ENCODE data around the gene ACTR1A. TPM values are rescaled to one million over a fixed set of nuclear protein-coding genes. Genes with fewer than 3 reads are reported as not detected.

Gene ACTR1A
- total RNA-seq, 1 donor from 2014 or later: 151 TPM

DNA sequence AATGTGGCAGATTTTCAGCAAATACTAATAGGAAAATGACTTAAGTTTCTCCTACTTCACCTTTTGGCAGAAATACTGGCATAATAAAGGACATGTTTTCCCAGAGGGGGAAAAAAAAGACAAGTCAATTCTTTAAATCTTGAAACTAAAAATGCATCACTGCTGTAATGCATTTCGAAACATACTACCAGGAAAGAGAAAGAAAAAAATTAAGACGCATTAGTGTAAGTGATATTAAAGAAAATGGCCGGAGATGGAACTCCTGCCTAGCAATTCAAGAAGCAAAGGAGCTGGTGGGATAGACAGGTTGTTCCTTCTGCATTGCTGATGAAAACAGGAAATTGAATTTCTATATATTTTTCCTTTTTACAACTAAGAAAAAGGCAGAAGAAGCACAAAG is 3.2 kb downstream of the ACTR1A start:
- no peaks in the 10 kb centered on the region for H3K27me3 ChIP-seq (ENCODE audit: control insufficient read depth, insufficient read depth, low read length)
- DNase-seq (ENCODE audit: low read depth): no peak
- TF ChIP-seq, protein P1, sequence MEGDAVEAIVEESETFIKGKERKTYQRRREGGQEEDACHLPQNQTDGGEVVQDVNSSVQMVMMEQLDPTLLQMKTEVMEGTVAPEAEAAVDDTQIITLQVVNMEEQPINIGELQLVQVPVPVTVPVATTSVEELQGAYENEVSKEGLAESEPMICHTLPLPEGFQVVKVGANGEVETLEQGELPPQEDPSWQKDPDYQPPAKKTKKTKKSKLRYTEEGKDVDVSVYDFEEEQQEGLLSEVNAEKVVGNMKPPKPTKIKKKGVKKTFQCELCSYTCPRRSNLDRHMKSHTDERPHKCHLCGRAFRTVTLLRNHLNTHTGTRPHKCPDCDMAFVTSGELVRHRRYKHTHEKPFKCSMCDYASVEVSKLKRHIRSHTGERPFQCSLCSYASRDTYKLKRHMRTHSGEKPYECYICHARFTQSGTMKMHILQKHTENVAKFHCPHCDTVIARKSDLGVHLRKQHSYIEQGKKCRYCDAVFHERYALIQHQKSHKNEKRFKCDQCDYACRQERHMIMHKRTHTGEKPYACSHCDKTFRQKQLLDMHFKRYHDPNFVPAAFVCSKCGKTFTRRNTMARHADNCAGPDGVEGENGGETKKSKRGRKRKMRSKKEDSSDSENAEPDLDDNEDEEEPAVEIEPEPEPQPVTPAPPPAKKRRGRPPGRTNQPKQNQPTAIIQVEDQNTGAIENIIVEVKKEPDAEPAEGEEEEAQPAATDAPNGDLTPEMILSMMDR (IDR thresholded peaks at IDR 0.05; ENCODE audit: insufficient read depth, low read length, poor library complexity, severe bottlenecking): no peak
- no peak overlapping the region for H3K4me3 ChIP-seq (ENCODE audit: low read depth, low read length)
- H3K36me3 ChIP-seq (ENCODE audit: control insufficient read depth, insufficient read depth, low read length): no peaks in the 10 kb centered on the region

DNA sequence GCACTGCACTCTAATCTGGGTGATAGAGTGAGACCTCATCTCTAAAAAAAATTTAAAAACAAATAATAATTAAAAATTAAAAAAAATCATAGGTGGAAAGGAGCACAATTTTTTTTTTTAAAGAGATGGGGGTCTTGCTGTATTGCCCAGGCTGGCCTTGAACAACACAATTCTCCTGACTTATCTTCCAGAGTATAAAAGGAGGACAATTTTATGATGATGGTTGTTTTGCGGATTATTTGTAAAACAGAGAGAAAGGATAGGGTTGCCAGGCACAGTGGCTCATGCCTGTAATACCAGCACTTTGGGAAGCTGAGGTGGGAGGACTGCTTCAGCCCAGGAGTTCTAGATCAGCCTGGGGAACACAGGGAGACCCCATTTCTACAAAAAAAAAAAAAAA is 5.0 kb downstream of the ACTR1A start:
- Histone ChIP-seq H3K27me3 (ENCODE audit: control insufficient read depth, insufficient read depth, low read length) (no peaks in the 10 kb centered on the region), H3K4me3 (ENCODE audit: low read depth, low read length) (no peak overlapping the region), H3K36me3 (ENCODE audit: control insufficient read depth, insufficient read depth, low read length) (no peaks in the 10 kb centered on the region)
- DNase-seq (ENCODE audit: low read depth): no peak
- TF ChIP-seq, protein P1 (IDR thresholded peaks at IDR 0.05; ENCODE audit: insufficient read depth, low read length, poor library complexity, severe bottlenecking): no peak

DNA sequence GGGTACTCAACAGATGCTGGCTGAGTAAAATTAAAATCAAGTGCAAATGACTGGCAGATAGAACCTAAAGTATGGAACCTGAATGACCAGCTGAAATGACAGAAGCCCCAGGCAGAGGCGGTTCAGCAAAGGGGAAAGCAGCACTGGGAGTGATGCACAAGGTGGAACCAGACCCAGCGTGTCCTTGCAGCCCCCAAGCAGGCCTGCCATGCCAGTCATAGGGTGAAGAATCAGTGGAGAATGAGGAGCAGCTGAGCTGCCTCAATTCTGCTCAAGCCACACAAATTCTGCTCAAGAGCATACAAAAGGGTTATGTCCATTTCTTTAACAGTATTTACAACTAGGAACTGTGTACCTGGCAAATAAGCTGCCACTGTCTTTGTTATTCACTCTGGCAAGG is 8.7 kb downstream of the ACTR1A start:
- Histone ChIP-seq H3K36me3 (ENCODE audit: control insufficient read depth, insufficient read depth, low read length) (no peaks in the 10 kb centered on the region), H3K4me3 (ENCODE audit: low read depth, low read length) (no peak overlapping the region), H3K27me3 (ENCODE audit: control insufficient read depth, insufficient read depth, low read length) (no peaks in the 10 kb centered on the region)
- TF ChIP-seq, protein P1 (IDR thresholded peaks at IDR 0.05; ENCODE audit: insufficient read depth, low read length, poor library complexity, severe bottlenecking): no peak
- no peak for DNase-seq (ENCODE audit: low read depth)

DNA sequence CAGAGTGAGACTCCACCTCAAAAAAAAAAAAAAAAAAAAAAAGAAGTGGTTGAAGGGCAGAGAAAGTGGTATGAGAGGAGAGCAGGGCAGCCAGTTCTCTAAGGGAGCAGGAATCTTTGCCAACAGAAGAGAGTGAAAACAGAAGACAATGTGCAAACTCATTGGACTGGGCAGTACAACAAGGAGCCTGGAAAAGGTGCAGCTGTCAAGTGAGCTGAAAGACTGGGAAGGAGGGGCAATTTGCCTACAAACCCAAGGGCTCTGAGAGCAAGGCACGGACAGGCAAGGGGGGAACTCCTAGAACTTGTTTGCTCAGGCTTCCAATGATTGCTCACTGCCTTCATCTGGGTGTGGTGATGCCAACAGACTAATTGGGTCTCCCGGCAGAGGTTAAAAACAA is 9.5 kb downstream of the ACTR1A start:
- no peaks in the 10 kb centered on the region for H3K27me3 ChIP-seq (ENCODE audit: control insufficient read depth, insufficient read depth, low read length)
- peaks cover 5% of the 10 kb centered on the region for H3K36me3 ChIP-seq (ENCODE audit: control insufficient read depth, insufficient read depth, low read length)
- TF ChIP-seq, protein P1 (IDR thresholded peaks at IDR 0.05; ENCODE audit: insufficient read depth, low read length, poor library complexity, severe bottlenecking): no peak
- DNase-seq (ENCODE audit: low read depth): no peak
- H3K4me3 ChIP-seq (ENCODE audit: low read depth, low read length): no peak overlapping the region

DNA sequence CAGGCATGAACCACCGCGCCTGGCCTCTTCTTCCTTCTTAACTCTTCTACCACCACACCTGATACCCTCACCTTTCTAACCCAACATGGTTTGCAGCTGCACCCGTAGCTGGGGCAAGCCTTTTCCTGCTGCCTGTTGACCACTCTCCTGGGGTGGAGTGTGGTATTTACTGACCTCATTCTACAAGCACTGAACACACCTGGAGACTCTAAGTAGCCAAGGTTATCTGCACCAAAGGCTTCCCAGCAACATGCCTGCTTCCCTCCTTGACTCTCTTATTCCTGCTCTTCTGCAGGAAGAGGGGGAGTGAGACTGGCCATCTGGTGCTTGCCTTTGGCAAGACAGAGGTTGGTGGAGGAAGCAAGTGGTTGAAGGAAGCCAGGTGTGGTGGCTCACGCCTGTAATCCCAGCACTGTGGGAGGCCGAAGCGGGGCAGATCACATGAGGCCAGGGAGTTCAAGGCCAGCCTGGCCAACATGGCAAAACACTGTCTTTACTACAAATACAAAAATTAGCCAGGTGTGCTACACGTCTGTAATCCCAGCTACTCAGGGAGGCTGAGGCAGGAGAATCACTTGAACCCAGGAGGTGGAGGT is 10.1 kb downstream of the ACTR1A start:
- H3K27me3 ChIP-seq (ENCODE audit: control insufficient read depth, insufficient read depth, low read length): no peaks in the 10 kb centered on the region
- peaks cover 5% of the 10 kb centered on the region for H3K36me3 ChIP-seq (ENCODE audit: control insufficient read depth, insufficient read depth, low read length)
- H3K4me3 ChIP-seq (ENCODE audit: low read depth, low read length): no peak overlapping the region
- TF ChIP-seq, protein P1 (IDR thresholded peaks at IDR 0.05; ENCODE audit: insufficient read depth, low read length, poor library complexity, severe bottlenecking): no peak
- DNase-seq (ENCODE audit: low read depth): no peak

DNA sequence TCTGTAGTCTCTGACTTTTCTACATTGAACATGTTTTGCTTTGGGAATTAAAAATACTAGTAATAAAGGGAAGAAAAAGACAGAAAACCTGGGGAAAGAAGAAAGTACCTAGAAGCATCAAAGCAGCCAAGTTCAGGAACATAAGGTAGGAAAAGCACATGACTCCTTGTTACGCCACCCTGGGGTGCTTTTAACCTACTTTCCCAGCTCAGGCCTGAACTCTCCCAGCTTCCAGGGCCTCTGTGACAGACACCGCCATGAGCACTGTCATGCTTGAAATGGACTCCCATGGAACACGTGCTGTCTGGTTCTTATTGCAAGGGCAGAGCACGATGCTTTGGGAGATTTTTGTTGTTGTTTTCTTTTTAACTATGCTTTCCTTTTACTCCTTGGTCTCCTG is 11.4 kb downstream of the ACTR1A start:
- Histone ChIP-seq H3K27me3 (ENCODE audit: control insufficient read depth, insufficient read depth, low read length) (no peaks in the 10 kb centered on the region), H3K4me3 (ENCODE audit: low read depth, low read length) (no peak overlapping the region), H3K36me3 (ENCODE audit: control insufficient read depth, insufficient read depth, low read length) (peaks cover 5% of the 10 kb centered on the region)
- DNase-seq (ENCODE audit: low read depth): no peak
- TF ChIP-seq, protein P1 (IDR thresholded peaks at IDR 0.05; ENCODE audit: insufficient read depth, low read length, poor library complexity, severe bottlenecking): no peak

Measured in kidney epithelial cell (primary cell).